ENCODE measurements around the gene RTN4R.

The RTN4R gene

GRCh38 chr22:20242393-20243175 lies 25.5 kb downstream of the RTN4R start:
- peak overlapping the region; percentile 78 for H3K27ac ChIP-seq (ENCODE audit: low read length)
- no peaks in the 10 kb centered on the region for H3K36me3 ChIP-seq (ENCODE audit: insufficient read depth, low read length)
- no peaks in the 10 kb centered on the region for H4K20me1 ChIP-seq (ENCODE audit: insufficient read depth, low read length)
- ATAC-seq (ENCODE audit: insufficient read depth, low read depth), result no peak
- peak overlapping the region in 1 of 2 experiments; percentile 51; a peak in 2 of 4 replicates for H3K4me3 ChIP-seq (ENCODE audit: low read depth in 1 of 2, low read length in 2 of 2)
- peak overlapping the region; percentile 59; the same call in 1 of the 2 replicates for H2AFZ ChIP-seq (ENCODE audit: low read depth, low read length)
- no peak for DNase-seq
- H3K4me1 ChIP-seq (ENCODE audit: insufficient read depth, low read length), result peaks cover 75% of the 10 kb centered on the region
- H3K27me3 ChIP-seq (ENCODE audit: insufficient read depth, low read length, poor library complexity), result no peaks in the 10 kb centered on the region
- H3K9ac ChIP-seq (ENCODE audit: low read depth, low read length), result peak overlapping the region; percentile 58
- H3K4me2 ChIP-seq (ENCODE audit: insufficient read depth, low read length), result peak overlapping the region; percentile 65
- TF ChIP-seq, protein P1, sequence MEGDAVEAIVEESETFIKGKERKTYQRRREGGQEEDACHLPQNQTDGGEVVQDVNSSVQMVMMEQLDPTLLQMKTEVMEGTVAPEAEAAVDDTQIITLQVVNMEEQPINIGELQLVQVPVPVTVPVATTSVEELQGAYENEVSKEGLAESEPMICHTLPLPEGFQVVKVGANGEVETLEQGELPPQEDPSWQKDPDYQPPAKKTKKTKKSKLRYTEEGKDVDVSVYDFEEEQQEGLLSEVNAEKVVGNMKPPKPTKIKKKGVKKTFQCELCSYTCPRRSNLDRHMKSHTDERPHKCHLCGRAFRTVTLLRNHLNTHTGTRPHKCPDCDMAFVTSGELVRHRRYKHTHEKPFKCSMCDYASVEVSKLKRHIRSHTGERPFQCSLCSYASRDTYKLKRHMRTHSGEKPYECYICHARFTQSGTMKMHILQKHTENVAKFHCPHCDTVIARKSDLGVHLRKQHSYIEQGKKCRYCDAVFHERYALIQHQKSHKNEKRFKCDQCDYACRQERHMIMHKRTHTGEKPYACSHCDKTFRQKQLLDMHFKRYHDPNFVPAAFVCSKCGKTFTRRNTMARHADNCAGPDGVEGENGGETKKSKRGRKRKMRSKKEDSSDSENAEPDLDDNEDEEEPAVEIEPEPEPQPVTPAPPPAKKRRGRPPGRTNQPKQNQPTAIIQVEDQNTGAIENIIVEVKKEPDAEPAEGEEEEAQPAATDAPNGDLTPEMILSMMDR (IDR thresholded peaks at IDR 0.05; ENCODE audit: borderline replicate concordance, extremely low read depth, low read length, poor library complexity, severe bottlenecking), result no peak
- TF ChIP-seq EZH2 (IDR thresholded peaks at IDR 0.05; ENCODE audit: borderline replicate concordance, low read depth, low read length, severe bottlenecking), result no peak
- H3K9me3 ChIP-seq (ENCODE audit: insufficient read depth, low read length, severe bottlenecking), result no peaks in the 10 kb centered on the region
- H3K79me2 ChIP-seq (ENCODE audit: insufficient read depth, low read length), result no peaks in the 10 kb centered on the region

DNA sequence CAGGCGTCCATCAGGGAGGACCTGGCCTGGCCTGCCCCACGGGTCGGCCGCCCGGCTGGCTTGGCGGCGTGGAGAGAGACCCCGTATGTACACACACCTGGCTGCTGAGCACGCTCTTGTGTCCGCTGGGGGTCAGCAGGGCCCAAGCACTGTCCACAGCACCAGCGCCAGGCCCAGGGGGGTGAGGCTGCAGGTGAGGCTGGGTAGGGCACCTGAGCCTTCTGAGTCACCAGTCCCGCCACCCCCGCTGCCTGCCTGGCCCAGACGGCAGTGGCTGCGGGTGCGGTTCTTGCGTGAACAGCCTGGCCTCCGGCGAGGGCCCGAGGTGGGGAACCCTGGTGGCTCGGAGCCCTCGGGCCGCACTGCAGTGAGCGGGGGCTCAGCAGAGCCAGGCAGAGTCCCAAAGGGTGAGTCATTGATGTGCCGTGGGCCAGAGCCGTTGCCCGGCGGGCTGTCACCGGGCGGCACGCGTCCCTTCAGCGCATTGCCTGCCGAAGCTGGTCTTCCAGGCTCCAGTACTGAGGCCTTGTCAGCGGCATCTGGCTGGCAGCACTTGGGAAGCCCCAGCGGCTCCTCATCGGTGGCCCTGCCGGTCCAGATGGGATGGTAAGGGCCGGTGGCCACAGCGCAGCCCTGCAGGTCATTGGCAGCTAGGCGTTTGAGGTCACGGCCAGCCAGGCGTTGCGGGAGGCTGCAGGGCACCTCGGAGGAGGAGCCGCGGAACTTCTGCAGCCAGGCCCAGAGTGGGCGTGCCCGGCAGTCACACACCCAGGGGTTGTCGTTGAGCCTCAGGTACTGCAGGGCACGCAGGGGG lies 26.3 kb downstream of the RTN4R start:
- no peak for DNase-seq
- TF ChIP-seq, protein P1 (IDR thresholded peaks at IDR 0.05; ENCODE audit: borderline replicate concordance, extremely low read depth, low read length, poor library complexity, severe bottlenecking), result no peak
- no peak for TF ChIP-seq EZH2 (IDR thresholded peaks at IDR 0.05; ENCODE audit: borderline replicate concordance, low read depth, low read length, severe bottlenecking)
- Histone ChIP-seq H3K9ac (ENCODE audit: low read depth, low read length) (no peak overlapping the region), H3K4me3 (ENCODE audit: low read depth in 1 of 2, low read length in 2 of 2) (no peak overlapping the region), H2AFZ (ENCODE audit: low read depth, low read length) (no peak overlapping the region), H3K27ac (ENCODE audit: low read length) (no peak overlapping the region), H3K4me2 (ENCODE audit: insufficient read depth, low read length) (no peak overlapping the region), H3K36me3 (ENCODE audit: insufficient read depth, low read length) (no peaks in the 10 kb centered on the region), H3K4me1 (ENCODE audit: insufficient read depth, low read length) (peaks cover 83% of the 10 kb centered on the region), H3K27me3 (ENCODE audit: insufficient read depth, low read length, poor library complexity) (no peaks in the 10 kb centered on the region), H4K20me1 (ENCODE audit: insufficient read depth, low read length) (no peaks in the 10 kb centered on the region), H3K9me3 (ENCODE audit: insufficient read depth, low read length, severe bottlenecking) (no peaks in the 10 kb centered on the region), H3K79me2 (ENCODE audit: insufficient read depth, low read length) (no peaks in the 10 kb centered on the region)
- no peak for ATAC-seq (ENCODE audit: insufficient read depth, low read depth)

DNA sequence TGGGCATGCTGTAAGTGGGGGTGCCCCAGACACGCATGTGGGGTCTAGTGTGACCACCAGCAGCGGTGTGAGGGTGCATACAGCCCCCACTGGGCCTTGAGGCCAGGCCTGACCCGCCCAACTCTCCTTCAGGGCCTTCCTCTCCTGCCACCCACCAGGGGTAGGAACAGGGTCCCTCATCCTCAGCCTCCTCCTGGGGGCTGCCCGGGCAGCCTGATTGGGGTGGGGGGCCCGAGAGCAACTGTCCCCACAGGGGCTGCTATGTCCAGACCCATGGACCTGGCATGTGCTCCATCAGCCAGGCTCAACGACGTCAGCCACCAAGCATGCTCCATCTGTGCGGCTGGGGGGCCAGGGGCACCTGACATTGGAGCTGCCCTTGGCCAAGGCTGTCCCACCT lies 27.2 kb downstream of the RTN4R start:
- ATAC-seq (ENCODE audit: insufficient read depth, low read depth) (no peak), DNase-seq (no peak)
- no peaks in the 10 kb centered on the region for H3K9me3 ChIP-seq (ENCODE audit: insufficient read depth, low read length, severe bottlenecking)
- peak overlapping the region; percentile 11; the same call in 1 of the 2 replicates for H3K9ac ChIP-seq (ENCODE audit: low read depth, low read length)
- H3K4me3 ChIP-seq (ENCODE audit: low read depth in 1 of 2, low read length in 2 of 2), result no peak overlapping the region
- H4K20me1 ChIP-seq (ENCODE audit: insufficient read depth, low read length), result no peaks in the 10 kb centered on the region
- peaks cover 86% of the 10 kb centered on the region for H3K4me1 ChIP-seq (ENCODE audit: insufficient read depth, low read length)
- H3K79me2 ChIP-seq (ENCODE audit: insufficient read depth, low read length), result no peaks in the 10 kb centered on the region
- H3K4me2 ChIP-seq (ENCODE audit: insufficient read depth, low read length), result no peak overlapping the region
- no peaks in the 10 kb centered on the region for H3K27me3 ChIP-seq (ENCODE audit: insufficient read depth, low read length, poor library complexity)
- no peaks in the 10 kb centered on the region for H3K36me3 ChIP-seq (ENCODE audit: insufficient read depth, low read length)
- no peak overlapping the region for H2AFZ ChIP-seq (ENCODE audit: low read depth, low read length)
- H3K27ac ChIP-seq (ENCODE audit: low read length), result peak overlapping the region; percentile 41; the same call in 1 of the 2 replicates
- TF ChIP-seq EZH2 (IDR thresholded peaks at IDR 0.05; ENCODE audit: borderline replicate concordance, low read depth, low read length, severe bottlenecking), result no peak
- TF ChIP-seq, protein P1 (IDR thresholded peaks at IDR 0.05; ENCODE audit: borderline replicate concordance, extremely low read depth, low read length, poor library complexity, severe bottlenecking), result no peak

Data from DND-41 (cell line).